ENCODE measurements around the gene HCFC1.

HCFC1 gene

DNA sequence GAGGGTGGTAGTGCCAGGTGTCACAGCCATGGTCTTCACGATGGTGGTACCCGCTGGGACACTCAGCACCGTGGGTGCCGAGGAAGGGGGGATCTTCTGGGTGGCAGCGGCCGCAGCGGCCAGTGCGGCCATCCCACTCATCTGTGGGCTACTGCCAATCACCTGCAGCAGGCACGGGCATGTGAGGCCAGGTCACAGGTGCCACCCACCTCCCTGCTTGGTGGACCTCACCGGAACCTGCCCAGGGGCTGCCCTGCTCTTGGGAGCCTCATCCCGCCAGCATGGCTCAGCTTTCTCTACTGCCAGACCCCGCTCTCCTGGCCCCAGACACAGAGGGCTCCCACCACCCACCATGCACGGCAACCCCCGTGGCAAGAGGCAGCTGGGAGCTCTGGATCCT, 13.0 kb downstream of the HCFC1 start:
- DNase-seq (ENCODE audit: low spot score), result no peak
- FAIRE-seq, result no peak

DNA sequence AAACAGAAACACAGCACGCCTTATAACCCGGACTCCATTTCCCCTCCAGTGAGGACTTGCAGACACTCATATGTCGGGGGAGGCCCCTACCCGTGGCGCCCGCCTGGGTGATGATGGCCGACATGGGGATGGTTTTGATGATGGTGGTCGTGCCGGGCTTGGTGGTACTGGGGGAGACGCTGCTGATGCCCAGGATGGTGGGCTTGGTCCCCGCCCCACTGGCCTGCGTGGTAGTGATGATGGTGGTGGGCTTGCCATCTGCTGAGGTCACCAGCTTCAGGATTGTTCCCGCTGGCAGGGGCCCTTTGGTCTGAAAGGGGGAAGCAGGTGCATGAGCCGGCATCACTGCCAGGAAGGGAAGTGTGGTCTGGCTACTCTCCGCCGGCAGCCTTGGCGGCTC, 14.4 kb downstream of the HCFC1 start:
- no peak for FAIRE-seq
- no peak for DNase-seq (ENCODE audit: low spot score)

GRCh38 chrX:153956044-153956907, 15.3 kb downstream of the HCFC1 start:
- no peak for FAIRE-seq
- DNase-seq (ENCODE audit: low spot score), result no peak

DNA sequence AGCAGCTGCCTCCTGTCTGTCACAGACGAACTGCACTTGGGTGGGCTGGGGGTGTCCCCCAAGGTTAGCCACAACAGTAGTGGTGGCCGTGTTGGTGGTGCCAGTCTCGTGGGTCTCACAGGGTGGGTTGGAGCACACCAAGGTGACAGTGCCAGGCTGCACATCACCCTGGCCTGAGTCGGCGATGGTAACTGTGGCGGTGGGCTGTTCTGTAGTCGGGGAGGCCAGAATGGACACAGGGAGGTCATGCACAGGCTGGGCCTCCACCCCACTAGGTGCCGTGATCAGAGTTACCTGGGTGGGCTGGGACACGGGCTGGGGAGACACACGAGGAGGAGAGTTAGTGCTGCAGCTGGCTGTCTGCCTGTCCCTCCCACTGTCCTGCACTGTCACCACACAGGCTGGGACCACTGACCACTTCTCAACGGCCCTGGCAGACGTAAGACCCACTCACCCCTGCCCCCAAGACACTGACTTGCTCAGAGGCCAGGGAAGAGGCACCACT, 16.3 kb downstream of the HCFC1 start:
- DNase-seq (ENCODE audit: low spot score), result no peak
- no peak for FAIRE-seq

- DNase-seq (ENCODE audit: low spot score), result no peak
- FAIRE-seq, result no peak
Observed at GRCh38 chrX:153954558-153955227, 16.9 kb downstream of the HCFC1 start.

DNA sequence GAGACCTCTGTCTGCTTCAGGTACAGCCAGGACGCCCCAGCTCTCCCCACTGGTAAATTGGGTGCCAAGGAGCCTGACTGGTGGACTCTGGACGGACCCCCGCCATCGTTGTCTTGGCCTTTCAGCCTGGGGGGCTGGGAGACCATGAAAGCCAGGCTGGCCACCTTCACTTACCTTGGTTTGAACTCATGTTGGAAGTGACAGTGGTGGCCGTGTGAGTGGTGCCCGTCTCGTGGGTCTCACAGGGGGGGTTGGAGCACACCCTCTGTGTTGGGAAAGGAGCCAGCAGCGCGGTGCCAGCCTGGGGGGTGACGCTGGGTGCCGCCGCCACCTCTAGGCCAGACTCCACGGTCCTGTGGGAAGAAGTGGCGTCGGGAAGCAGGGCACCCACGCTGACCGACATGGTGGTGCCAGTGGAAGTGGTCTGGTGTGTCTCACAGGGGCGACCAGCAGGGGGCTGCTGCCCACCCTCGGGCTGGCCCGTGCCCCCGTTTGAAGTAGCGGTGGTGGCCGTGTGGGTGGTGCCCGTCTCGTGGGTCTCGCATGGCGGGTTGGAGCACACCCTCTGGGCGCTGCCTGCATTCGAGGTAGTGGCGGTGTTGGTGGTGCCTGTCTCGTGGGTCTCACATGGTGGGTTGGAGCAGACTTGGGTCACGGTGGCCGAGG, 17.6 kb downstream of the HCFC1 start:
- DNase-seq (ENCODE audit: low spot score) (no peak), FAIRE-seq (no peak)

DNA sequence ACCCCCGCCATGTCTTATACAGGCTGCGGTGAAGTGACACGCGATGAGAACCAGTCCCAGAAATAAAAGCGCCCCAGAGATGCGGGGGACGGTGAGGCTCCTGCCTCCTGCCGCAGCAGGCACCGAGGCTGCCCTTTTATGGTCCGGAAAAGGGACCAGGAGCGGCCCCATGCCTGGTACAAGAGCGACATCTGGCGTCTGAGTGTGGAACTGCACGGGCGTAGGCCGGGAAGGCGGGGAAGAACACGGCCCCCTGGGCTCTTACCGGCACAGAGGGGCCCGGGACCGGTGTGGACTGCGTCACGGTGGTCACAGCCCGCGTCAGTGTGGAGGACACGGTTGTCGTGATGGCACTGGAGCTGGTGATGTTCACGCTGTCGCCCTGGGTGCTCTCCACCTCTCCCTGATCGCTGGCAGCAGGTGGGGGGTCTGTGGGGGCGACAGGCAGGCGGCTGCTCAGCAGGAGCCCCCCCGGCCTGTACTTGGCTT, 18.2 kb downstream of the HCFC1 start:
- FAIRE-seq (no peak), DNase-seq (ENCODE audit: low spot score) (no peak)

DNA sequence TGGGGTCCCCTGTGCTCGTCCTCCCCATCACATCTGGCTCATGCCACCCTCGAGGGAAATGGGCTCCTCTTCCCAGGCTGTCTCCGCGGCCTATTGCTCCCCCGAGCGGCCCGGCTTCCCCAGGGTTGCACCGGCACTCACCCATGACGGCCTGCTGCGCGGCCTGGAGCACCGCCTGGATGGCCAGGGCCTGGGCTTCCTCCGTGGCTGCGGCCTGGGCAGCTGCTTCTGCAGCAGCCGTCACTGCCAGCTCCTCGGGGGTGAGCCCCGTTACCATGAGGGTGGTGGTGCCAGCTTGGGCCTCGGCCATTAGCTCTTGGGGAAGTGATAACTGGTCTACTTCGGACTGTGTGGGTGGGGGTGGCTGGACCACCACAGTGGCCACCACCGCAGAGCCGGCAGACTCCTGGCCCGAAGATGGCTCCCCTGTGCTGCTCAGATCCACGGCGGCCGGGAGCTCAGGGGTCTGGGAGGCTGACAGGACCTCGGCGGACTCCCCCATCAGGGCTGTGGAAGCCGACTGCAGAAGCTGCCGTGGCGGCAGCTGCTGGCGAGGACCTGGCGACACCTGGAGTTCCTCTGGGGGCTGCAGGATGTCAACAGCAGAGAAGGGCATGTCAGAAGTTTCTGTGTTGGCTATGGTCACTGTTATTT, 19.1 kb downstream of the HCFC1 start:
- no peak for FAIRE-seq
- no peak for DNase-seq (ENCODE audit: low spot score)

GRCh38 chrX:153951683-153952372, 19.8 kb downstream of the HCFC1 start:
- DNase-seq (ENCODE audit: low spot score) (no peak), FAIRE-seq (no peak)

GRCh38 chrX:153950127-153950526, 21.5 kb downstream of the HCFC1 start:
- DNase-seq (ENCODE audit: low spot score) (no peak), FAIRE-seq (no peak)

DNA sequence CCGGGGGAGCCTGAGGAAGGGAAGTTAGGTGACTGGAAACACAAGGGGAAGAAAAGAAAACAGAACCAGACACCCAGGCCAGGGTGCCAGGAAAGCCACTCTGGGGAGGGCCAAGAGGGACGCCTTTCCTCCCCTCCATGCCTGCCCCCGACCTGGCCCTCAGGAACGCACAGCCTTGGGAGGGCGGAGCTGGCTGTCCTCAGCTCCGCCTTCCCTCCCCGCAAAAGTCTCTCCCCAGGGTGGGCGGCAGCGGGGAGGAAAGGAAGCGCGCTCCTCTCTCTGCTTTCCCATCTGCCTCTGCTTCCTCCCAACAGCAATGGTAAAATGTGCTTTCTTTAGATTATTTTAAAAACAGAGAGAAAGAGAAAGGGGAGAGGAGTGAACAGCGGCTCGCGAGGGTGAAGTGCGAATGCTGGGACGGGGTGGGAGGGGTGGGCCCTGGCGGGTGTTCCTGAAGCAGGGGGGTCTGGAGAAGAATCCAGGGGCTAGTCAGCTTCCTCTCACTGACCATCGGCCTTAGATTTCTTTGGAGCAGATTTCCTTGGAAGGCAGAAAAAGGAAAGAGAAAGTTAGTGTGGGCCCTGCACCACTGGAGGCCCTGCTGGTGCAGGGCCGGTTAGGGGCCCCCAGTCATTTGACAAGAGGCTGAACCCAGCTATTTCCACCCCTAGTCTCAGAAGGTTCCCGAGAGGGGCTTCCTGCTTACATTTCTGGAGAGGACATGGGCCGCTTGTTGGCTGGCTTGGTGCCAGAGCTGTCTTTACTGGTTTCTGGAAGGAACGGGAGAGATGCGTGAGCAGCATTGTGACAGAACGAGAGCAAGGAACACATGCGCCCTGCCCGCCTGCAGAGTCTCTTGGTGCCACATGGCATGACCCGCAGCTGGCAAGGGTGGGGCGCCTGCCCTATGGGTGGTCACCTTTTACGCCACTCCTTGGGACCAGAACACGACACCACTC, 22.5 kb downstream of the HCFC1 start:
- DNase-seq (ENCODE audit: low spot score) (no peak), FAIRE-seq (no peak)

GRCh38 chrX:153948002-153948466, 23.6 kb downstream of the HCFC1 start:
- no peak for DNase-seq (ENCODE audit: low spot score)
- FAIRE-seq, result no peak

DNA sequence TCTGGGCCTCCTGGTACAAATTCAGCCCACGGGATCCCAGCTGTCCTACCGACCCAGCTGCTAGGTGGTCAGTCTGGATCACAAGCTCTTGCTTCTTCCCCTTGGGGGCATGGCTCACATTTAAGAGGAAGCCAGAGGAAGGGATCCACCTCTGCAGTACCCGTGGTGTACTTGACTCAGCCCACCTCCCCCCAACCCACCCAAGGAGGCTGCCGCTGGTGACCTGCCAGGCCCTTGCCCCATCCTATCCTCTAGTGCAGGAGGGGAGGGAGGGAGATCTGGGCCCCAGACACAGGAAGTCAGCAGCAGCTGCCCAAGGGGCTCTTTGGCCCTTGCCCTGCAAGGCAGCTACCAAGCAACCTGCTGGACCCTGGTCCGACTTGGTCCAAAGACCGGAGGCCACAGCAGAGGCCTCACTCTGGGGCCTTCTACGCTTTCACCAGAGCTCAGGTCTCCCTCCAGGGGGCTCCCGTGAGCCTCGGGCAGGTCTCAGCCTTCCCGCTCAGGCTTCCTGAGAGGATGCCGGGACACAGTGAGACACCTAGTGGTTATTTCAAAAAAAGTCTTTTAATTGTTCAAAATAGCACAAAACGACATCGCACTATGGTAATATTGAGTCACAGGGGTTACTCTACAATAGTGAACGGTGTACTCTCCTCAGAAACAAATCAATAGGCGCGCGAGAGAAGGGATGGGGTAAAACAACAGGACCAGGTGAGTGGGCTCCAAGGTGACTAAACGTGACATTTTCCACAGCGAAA, 24.4 kb downstream of the HCFC1 start:
- DNase-seq (ENCODE audit: low spot score), result peak; percentile 68
- peak; percentile 88 for FAIRE-seq

- FAIRE-seq (no peak), DNase-seq (ENCODE audit: low spot score) (no peak)
Observed at GRCh38 chrX:153945956-153946943, 25.4 kb downstream of the HCFC1 start.

GRCh38 chrX:153944800-153945150, 26.8 kb downstream of the HCFC1 start:
- FAIRE-seq (no peak), DNase-seq (ENCODE audit: low spot score) (no peak)

- FAIRE-seq, result no peak
- no peak for DNase-seq (ENCODE audit: low spot score)
Observed at GRCh38 chrX:153944140-153944799, 27.3 kb downstream of the HCFC1 start, which contains the start of gene RENBP. Gene RENBP, minus strand, starts transcription at chrX:153944643. Its CDS starts 33 bp downstream, at chrX:153944610.

All from RCC 7860 (cell line).